H9 (cell line): Measurements from ENCODE around the gene CLEC20A. TPM values are rescaled to one million over a fixed set of nuclear protein-coding genes. Genes with fewer than 3 reads are reported as not detected.
A peak's percentile ranks its signal among the peaks of the same experiment; 100 is the strongest.

ENCODE experiments used
- DNase-seq: peaks from one replicate; pipeline ENCODE4 v3.0.0-alpha.2; 2017
- H2AFZ ChIP-seq: one replicate; pipeline ENCODE4 v1.6.1; 2013; ENCODE audit warnings: mild to moderate bottlenecking, low read length, control low read depth, moderate library complexity
- H2AK5ac ChIP-seq: 2 replicates; pipeline ENCODE4 v1.6.1; 2013; ENCODE audit warnings: low read length, control low read depth, mixed read lengths; ENCODE audit not compliant: insufficient read length
- H2BK120ac ChIP-seq: one replicate; pipeline ENCODE4 v1.6.1; 2013; ENCODE audit warnings: low read depth, mild to moderate bottlenecking, low read length, control low read depth, inconsistent platforms; ENCODE audit not compliant: poor library complexity, severe bottlenecking
- H2BK12ac ChIP-seq: 2 replicates; pipeline ENCODE4 v1.6.1; 2013; ENCODE audit warnings: low read length, control low read depth, mixed read lengths, low read depth; ENCODE audit not compliant: insufficient read length
- H2BK15ac ChIP-seq: 2 replicates; pipeline ENCODE4 v1.6.1; 2013; ENCODE audit warnings: low read depth, low read length, control low read depth
- H2BK20ac ChIP-seq: one replicate; pipeline ENCODE4 v1.6.1; 2013; ENCODE audit warnings: low read depth, mild to moderate bottlenecking, low read length, control low read depth, inconsistent platforms; ENCODE audit not compliant: poor library complexity, severe bottlenecking
- H2BK5ac ChIP-seq: 2 replicates; pipeline ENCODE4 v1.6.1; 2013; ENCODE audit warnings: low read length, control low read depth, mixed read lengths; ENCODE audit not compliant: insufficient read length
- H3K14ac ChIP-seq: 2 replicates; pipeline ENCODE4 v1.6.1; 2013; ENCODE audit warnings: low read length, control low read depth; ENCODE audit not compliant: insufficient read depth
- H3K18ac ChIP-seq: 2 replicates; pipeline ENCODE4 v1.6.1; 2013; ENCODE audit warnings: low read depth, mild to moderate bottlenecking, mixed read lengths, low read length, control low read depth; ENCODE audit not compliant: insufficient read length
- H3K23ac ChIP-seq: 2 replicates; pipeline ENCODE4 v1.6.1; 2013; ENCODE audit warnings: low read length, control low read depth, mixed read lengths, low read depth; ENCODE audit not compliant: insufficient read length
- H3K23me2 ChIP-seq: 2 replicates; pipeline ENCODE4 v1.6.1; 2013; ENCODE audit warnings: low read depth, mild to moderate bottlenecking, mixed read lengths, low read length, control low read depth; ENCODE audit not compliant: insufficient read length, poor library complexity, severe bottlenecking
- H3K27ac ChIP-seq: 2 replicates; pipeline ENCODE4 v1.5.1; 2013; ENCODE audit warnings: low read length, control low read depth, mixed read lengths, low read depth; ENCODE audit not compliant: insufficient read length
- H3K27me3 ChIP-seq: 2 replicates; pipeline ENCODE4 v1.6.1; 2013; ENCODE audit warnings: low read length, control low read depth, inconsistent platforms; ENCODE audit not compliant: insufficient read depth
- H3K4ac ChIP-seq: 2 replicates; pipeline ENCODE4 v1.6.1; 2013; ENCODE audit warnings: low read depth, mild to moderate bottlenecking, control low read depth, inconsistent platforms, low read length, moderate library complexity
- H3K4me1 ChIP-seq: 2 replicates; pipeline ENCODE4 v1.6.1; 2013; ENCODE audit warnings: low read length, control low read depth, inconsistent platforms; ENCODE audit not compliant: insufficient read depth
- H3K4me2 ChIP-seq: 2 replicates; pipeline ENCODE4 v1.6.1; 2013; ENCODE audit warnings: low read length, control low read depth, mixed read lengths; ENCODE audit not compliant: insufficient read length, insufficient read depth
- H3K56ac ChIP-seq: 2 replicates; pipeline ENCODE4 v1.6.1; 2013; ENCODE audit warnings: low read depth, mild to moderate bottlenecking, mixed read lengths, low read length, control low read depth; ENCODE audit not compliant: insufficient read length
- H3K79me1 ChIP-seq: 2 replicates; pipeline ENCODE4 v1.6.1; 2013; ENCODE audit warnings: low read depth, mild to moderate bottlenecking, moderate library complexity, low read length, control low read depth, inconsistent platforms; ENCODE audit not compliant: insufficient read depth, poor library complexity, severe bottlenecking
- H3K79me2 ChIP-seq: 2 replicates; pipeline ENCODE4 v1.6.1; 2013; ENCODE audit warnings: low read length, control low read depth, inconsistent platforms; ENCODE audit not compliant: insufficient read depth
- H3K9ac ChIP-seq: 2 replicates; pipeline ENCODE4 v1.6.1; 2013; ENCODE audit warnings: low read length, control low read depth, mixed read lengths; ENCODE audit not compliant: insufficient read length; ENCODE audit errors: extremely low read depth
- H3K9me3 ChIP-seq: one replicate; pipeline ENCODE4 v1.6.1; 2013; ENCODE audit warnings: low read depth, low read length, inconsistent platforms; ENCODE audit not compliant: control insufficient read depth
- H3T11ph ChIP-seq: one replicate; pipeline ENCODE4 v1.6.1; 2013; ENCODE audit warnings: mild to moderate bottlenecking, low read length, control low read depth, inconsistent platforms
- H4K20me1 ChIP-seq: one replicate; pipeline ENCODE4 v1.6.1; 2013; ENCODE audit not compliant: control insufficient read depth, insufficient read length, insufficient read depth
- H4K5ac ChIP-seq: 2 replicates; pipeline ENCODE4 v1.6.1; 2013; ENCODE audit warnings: low read depth, mild to moderate bottlenecking, mixed read lengths, low read length, control low read depth; ENCODE audit not compliant: insufficient read length
- H4K8ac ChIP-seq: replicated peaks from 2 replicates; pipeline ENCODE4 v1.6.1; 2013; ENCODE audit warnings: low read length, control low read depth, mixed read lengths, low read depth; ENCODE audit not compliant: insufficient read length
- H4K91ac ChIP-seq: 2 replicates; pipeline ENCODE4 v1.6.1; 2013; ENCODE audit warnings: low read depth, mild to moderate bottlenecking, moderate library complexity, mixed read lengths, low read length, control low read depth; ENCODE audit not compliant: insufficient read length
- H3K27ac Mint-ChIP-seq, 3 experiments: 2 replicates in 2 of 3; 3 replicates in 1 of 3; pipeline ENCODE4 v1.8.0; 2020 to 2021; ENCODE audit warnings: mixed read lengths in 3 of 3, mild to moderate bottlenecking in 1 of 3, moderate library complexity in 1 of 3
- H3K27me3 Mint-ChIP-seq: 2 replicates; pipeline ENCODE4 v1.8.0; 2021; ENCODE audit warnings: low read depth, mild to moderate bottlenecking, moderate library complexity, mixed read lengths
- H3K36me3 Mint-ChIP-seq, 3 experiments: 2 replicates in 2 of 3; 3 replicates in 1 of 3; pipeline ENCODE4 v1.8.0; 2020 to 2021; ENCODE audit warnings: low read depth in 3 of 3, mixed read lengths in 3 of 3; ENCODE audit not compliant: insufficient read depth in 1 of 3
- H3K4me1 Mint-ChIP-seq, 2 experiments: 2 replicates each; pipeline ENCODE4 v1.8.0; 2020; ENCODE audit warnings: mixed read lengths in 2 of 2
- H3K4me3 Mint-ChIP-seq, 2 experiments: 2 replicates in 1 of 2; 3 replicates in 1 of 2; pipeline ENCODE4 v1.8.0; 2020 to 2021; ENCODE audit warnings: mild to moderate bottlenecking in 2 of 2, mixed read lengths in 2 of 2, moderate library complexity in 1 of 2
- H3K9me3 Mint-ChIP-seq, 2 experiments: 2 replicates in 1 of 2; 3 replicates in 1 of 2; pipeline ENCODE4 v1.8.0; 2020; ENCODE audit warnings: mild to moderate bottlenecking in 2 of 2, mixed read lengths in 2 of 2, moderate library complexity in 1 of 2
- WGBS: extraction: QIAGEN DNeasy Blood & Tissue Kit; methylation state at CpG from one replicate; pipeline ENCODE4 v1.1.7; 2013; ENCODE audit warnings: missing lambda C conversion rate, low lambda C conversion rate, mixed read lengths; ENCODE audit not compliant: insufficient read length; ENCODE audit errors: extremely low coverage; 5-methylcytosine and 5-hydroxymethylcytosine counted together
- total RNA-seq: library from RNA; stranded (reverse); gene quantifications from 2 replicates; pipeline ENCODE4 v1.2.1, GENCODE V29; 2021
- TF ChIP-seq, protein P1 (sequence below): fragments of 200-600 bp; sonication (generic); conservative IDR thresholded peaks from 3 replicates; pipeline ENCODE4 v1.8.0; 2021; ENCODE audit warnings: antibody characterized with exemption, mild to moderate bottlenecking

The CLEC20A gene
- total RNA-seq, 1 experiment from 2014 or later: not detected

DNA sequence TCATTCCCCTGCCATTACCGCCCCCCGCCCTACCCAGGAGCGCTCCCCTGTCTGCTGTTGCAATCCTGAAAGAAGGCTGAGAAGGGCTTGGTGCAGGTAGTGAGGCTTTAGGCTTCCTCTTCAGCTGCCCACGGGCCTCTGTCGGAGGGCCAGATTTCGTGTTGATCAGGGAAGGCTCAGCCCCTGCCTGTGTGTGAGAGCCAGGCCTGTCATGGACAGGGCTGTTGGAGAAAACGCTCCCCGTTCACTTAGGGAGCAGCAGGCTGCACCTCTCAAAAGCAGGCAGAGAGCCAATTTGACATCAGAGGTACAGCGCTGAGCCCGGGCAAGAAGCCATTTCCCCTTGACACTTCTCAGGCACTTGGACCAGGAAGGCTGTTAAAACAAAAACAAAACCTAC, 35.1 kb upstream of the CLEC20A start:
- Mint-ChIP-seq H3K27me3 (no peaks in the 10 kb centered on the region; the same call in none of the 2 replicates), H3K36me3 (no peaks in the 10 kb centered on the region), H3K27ac (no peak overlapping the region), H3K4me3 (no peak overlapping the region), H3K4me1 (peaks cover 0 to 5% of the 10 kb centered on the region in 2 experiments; a peak in 2 of 4 replicates), H3K9me3 (no peaks in the 10 kb centered on the region)
- Histone ChIP-seq H3K9ac (no peak overlapping the region), H4K91ac (no peak overlapping the region), H4K8ac (no peak overlapping the region), H2BK12ac (no peak overlapping the region), H2AFZ (no peak overlapping the region), H3K79me2 (no peaks in the 10 kb centered on the region), H3K4me2 (no peak overlapping the region), H3K9me3 (no peaks in the 10 kb centered on the region), H3K27me3 (no peaks in the 10 kb centered on the region), H3K14ac (no peak overlapping the region), H3K18ac (no peak overlapping the region), H2BK5ac (no peak overlapping the region), H3K79me1 (no peaks in the 10 kb centered on the region), H3T11ph (no peak overlapping the region), H3K23ac (no peak overlapping the region), H3K56ac (no peak overlapping the region), H3K23me2 (peaks cover under 1% of the 10 kb centered on the region), H2AK5ac (no peak overlapping the region), H3K27ac (no peak overlapping the region), H3K4me1 (no peaks in the 10 kb centered on the region), H4K5ac (no peak overlapping the region), H4K20me1 (no peaks in the 10 kb centered on the region), H2BK120ac (no peak overlapping the region), H2BK20ac (no peak overlapping the region), H2BK15ac (no peak overlapping the region; the same call in 1 of the 2 replicates), H3K4ac (no peak overlapping the region)
- TF ChIP-seq, protein P1, sequence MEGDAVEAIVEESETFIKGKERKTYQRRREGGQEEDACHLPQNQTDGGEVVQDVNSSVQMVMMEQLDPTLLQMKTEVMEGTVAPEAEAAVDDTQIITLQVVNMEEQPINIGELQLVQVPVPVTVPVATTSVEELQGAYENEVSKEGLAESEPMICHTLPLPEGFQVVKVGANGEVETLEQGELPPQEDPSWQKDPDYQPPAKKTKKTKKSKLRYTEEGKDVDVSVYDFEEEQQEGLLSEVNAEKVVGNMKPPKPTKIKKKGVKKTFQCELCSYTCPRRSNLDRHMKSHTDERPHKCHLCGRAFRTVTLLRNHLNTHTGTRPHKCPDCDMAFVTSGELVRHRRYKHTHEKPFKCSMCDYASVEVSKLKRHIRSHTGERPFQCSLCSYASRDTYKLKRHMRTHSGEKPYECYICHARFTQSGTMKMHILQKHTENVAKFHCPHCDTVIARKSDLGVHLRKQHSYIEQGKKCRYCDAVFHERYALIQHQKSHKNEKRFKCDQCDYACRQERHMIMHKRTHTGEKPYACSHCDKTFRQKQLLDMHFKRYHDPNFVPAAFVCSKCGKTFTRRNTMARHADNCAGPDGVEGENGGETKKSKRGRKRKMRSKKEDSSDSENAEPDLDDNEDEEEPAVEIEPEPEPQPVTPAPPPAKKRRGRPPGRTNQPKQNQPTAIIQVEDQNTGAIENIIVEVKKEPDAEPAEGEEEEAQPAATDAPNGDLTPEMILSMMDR: no peak
- WGBS: no CpG with 5 or more reads among the region's 10 CpGs
- peak; percentile 30 for DNase-seq
